Cortex of kidney (tissue), 1 donor: ENCODE measurements around the gene DPY19L2.
A peak's percentile ranks its signal among the peaks of the same experiment; 100 is the strongest.
"Not testable (repeated sequence)": the region's sequence is repeated elsewhere in the genome, so short reads cannot be mapped to it uniquely, and the experiment has no call there.

Experiments
- DNase-seq: peaks from one replicate; lab custom pipeline; 2025; lab: John Stamatoyannopoulos, UW

DPY19L2 gene

DNA sequence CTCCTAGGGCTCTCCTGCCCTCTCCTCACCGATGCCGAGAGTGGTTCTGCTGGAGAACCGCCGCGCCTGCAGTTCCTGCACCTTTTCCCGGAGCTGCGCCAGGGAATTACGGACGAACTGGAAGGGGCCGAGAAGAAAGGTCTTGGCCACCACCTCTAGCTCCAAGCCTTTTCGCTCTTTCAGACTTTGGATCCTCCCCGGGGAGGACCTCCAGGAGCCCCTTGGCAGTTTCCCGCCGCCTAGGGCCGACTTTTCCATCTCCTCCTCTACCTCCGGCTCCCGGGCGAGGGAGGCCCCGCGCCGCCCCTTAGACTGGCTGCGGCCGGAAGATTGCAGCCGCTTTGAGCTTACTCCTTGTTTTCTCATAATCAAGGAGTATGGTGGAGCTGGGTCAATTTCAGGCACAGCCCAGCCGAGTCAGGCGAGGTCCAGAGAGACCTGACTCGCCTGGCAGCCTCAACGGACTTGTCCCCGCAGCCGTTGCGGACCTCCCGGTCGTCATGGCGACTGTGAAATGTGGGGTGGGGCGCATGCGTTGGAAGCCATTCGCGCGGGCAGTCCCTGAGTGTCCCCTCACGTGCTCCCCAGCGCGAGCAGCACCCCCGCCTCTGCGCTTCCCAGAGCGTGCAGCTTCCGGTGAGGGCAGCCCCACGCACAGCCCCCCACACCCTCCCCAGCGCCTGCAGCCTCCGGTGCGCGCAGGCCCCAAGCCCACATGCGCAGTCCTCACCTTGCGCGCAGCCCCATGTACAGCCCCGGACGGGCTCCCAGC is at the start of gene DPY19L2:
TSS of gene DPY19L2 (minus strand) at position 466 of the 772 bp plus-strand sequence. CDS start at position 366, 100 bp downstream.
- peak; percentile 56 for DNase-seq

DNA sequence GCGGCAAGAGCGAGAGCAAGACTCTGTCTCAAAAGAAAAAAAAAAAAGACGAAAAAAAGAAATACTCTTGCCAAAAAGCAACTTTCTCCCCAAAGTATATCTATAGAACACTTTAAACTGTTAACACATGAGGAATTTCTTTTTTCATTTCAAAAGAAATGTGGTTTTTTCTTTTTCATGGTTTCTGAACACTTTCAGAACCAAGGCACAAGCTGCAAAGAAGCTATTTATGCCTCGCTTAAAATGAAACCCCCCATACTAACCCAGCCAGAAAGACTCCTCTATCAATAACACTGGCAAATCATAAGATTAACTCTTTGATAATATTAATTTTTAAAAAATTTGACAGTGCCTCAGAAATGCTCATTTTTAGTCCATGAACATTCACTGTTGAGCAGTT is 48.6 kb upstream of the DPY19L2 start:
- DNase-seq = not testable (repeated sequence)

DNA sequence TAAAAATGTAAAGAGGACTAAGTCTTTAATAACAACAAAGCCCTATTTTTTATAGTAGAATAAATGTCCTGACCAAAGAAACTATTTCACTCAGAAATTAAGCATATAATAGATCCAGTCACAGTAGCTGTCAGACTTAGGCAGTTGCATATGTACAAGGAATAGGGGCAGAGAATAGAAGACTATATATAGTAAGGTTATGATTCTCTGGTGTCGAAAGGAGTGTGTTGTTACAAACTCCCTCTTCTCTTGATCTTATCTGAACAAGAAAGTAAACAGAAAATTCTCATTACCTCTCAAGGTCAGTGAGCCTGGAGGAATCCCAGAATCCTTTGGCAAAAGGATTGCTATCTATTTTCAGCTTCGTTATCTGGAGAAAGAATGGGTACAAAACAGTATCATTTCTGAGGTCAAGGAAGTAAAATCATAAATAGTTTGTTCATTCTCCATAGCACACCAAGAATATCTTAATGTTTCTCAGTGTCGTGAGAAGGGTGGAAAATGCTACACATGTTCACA is 46.9 kb upstream of the DPY19L2 start:
- DNase-seq = not testable (repeated sequence)

DNA sequence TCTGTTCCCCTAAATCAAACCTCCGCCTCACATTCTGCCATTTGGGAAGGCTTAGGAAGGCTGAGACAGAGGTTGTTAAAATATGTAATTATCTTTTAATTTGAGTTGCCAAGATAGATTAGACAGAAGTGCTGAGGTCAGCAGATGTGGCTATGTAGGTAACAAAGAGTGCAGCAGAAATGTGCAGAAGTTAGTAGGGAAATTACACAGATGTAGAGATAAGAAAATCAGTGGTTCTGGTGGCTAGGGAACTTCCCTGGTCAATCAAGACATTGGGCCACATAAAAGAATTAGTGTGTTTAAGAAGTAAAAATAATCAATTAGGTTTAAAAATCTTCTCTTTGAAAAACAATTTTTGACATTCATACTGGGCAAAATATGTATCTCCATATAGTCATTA is 46.1 kb upstream of the DPY19L2 start:
- DNase-seq = not testable (repeated sequence)

DNA sequence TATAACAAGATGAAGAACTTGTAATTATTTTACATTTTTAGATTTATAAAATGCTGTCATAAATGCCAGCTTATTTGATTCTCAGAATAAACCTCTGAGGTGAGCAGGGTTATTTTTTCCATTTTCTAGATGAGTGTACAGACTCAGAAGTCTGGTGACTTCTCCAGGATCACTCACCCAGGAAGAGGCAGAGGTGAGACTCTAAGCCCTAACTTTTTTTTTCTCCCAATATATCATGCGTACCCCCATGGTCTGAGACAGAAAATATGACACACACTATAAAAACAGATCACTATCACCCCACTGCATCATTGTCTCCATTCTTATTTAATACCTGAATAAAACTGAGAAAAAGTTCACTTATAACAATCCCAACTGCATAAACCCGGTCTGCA is 45.4 kb upstream of the DPY19L2 start:
- DNase-seq = not testable (repeated sequence)

DNA sequence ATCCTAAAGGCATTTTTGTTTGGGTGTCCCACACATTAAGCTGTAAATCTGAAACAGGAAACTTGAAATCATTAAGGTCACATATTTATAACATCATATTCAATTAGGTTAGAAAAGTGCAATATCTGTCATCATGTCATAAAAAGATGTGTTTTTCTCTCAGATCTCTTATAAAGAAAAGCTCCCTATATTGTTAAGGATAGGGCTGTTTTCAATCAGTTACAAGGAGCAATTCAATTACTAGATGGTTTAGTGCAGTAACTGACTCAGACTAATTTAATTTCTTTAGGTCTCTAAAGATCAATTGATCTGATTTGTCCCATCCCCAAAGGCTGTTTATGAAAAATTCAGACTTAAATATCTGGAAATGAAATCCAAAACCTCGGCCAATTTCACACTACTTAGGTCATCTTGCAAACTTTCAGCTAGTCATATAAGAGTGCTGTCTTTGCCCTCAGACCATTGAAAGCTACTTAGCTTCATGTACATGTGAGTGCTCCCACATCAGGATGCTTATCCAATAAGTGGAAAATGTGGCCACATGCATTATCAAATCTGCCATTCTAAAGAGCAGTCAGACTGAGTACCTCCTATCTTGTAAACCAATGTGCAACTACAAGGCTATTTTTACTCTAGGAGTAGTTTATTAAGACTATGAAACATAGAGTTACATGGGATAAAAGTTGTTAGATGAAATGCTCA is 44.8 kb upstream of the DPY19L2 start:
- not testable (repeated sequence) for DNase-seq

DNA sequence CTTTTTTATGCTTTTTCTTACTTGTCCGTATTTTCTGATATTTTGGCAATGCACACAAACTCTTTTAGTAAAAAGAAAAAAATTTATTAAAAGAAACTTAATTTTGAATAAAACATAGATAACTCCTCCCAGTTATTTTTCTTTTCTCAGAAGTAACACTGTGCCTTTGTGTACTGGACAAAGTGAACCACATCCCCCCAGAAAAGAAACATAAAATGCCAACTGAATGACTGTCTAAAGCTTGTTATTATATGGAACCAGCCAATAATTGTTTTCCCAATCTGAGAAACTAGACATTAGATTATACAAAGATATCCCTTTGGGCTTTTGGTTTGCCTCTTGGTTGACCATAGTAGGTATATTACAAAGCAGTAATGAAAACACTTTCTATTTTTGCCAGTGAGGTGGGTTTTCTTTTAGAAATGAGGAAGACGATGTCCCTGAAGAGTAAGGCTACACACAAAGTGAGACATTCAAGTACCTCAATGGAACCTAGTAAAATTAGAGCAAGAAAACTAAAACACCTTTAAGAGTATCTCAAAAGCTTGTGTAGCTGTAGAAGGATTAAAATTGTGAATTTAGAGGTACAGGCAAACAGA is 44.2 kb upstream of the DPY19L2 start:
- DNase-seq = not testable (repeated sequence)

DNA sequence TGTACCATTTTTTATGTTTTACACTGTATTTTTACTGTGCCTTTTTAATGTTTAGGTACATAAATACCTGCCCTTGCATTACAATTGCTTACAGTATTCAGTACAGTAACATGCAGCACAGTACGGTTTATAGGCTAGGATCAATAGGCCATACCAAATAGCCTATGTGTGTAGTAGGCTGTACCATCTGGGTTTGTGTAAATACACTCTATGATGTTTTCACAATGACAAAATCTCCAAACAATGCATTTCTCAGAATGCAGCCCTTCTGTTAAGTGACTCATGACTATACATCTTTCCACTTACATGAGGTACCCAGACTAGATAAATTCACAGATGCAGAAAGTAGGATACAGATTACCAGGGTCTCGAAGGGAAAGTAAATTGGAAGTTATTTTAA is 43.0 kb upstream of the DPY19L2 start:
- not testable (repeated sequence) for DNase-seq

DNA sequence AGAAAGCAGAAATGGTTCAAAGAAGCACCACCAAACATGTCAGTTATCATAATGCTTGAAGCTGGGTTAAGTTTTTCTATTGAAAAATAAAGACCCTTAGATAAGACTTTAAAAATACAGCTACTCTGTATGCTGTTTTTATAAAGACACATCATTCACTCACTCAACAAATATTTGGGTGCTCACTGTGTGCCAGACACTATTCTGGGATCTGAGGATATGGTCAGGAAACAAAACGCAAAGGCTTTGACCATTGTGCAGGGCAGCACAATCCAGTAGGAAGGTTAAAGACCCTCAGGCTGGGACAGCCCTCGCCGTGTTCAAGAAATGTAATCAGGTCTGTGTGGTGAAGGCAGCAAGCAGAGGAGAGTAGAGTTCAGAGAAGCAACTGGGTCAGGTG is 38.0 kb upstream of the DPY19L2 start:
- DNase-seq = no peak

DNA sequence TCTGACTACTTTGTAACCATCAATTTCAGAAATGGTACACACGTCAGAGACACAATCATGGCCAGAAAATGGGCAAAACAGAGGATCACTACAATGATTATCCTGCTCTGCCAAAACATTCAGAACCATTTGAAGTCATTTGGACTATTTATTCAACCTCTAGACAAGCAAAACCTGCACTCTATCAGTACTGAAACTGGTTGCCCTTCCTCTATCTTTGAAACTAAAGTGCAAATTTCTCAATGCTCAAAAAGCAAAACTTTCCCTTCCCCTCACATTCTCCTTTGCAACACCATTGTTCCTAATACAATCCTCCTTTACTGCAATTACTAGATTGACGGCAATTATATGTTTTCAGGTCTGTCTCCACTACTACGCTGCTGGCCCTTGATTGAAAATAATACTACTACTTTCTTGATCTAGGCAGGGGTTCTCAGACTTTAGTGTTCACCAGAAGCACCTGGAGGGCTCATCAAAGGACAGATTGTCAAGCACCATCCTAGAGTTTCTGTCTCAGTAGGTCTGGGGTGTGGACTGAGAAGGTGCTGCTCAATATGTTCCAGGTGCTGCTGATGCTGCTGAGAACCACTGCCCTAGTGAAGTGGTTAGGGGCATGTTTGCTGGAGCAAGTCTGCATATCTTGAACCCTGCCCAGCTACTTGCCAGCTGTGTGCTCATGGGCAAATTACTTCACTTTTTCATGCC is 31.5 kb upstream of the DPY19L2 start:
- DNase-seq = not testable (repeated sequence)

DNA sequence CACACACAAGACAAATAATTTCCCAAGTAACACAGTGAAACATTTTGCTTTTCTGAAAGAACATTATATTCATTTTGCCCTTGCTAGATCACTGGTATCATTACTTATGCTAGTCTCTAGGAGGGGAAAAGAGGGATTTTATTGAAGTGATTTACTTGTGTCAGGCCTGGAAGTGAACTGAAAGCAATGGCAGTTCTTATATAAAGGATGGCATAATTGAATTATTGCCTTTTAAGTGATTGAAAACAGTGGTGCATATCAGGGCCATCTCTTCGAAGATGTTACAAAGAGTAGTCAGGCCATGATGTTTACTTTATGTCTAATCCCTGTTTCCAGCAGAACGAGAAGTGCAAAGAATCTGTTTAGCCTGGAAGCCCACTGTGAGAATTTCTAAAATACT is 30.7 kb upstream of the DPY19L2 start:
- DNase-seq = not testable (repeated sequence)

DNA sequence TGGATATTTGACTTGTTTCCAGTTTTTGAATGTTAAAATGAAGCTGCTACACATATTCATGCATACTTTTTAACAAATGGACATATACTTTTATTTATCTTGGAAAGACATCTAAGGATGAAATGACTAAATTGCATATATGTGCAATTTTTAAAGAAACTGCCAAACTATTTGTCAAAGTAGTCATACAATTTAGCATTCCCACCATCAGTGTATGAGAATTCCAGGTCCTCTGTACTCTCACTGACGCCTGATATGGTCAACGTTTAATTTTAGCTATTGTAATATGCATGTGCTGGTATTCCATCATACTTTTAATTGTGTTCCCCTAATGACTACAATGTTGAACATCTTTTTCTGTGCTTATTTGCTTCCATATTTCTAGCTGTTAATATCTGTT is 22.5 kb upstream of the DPY19L2 start:
- DNase-seq = not testable (repeated sequence)

DNA sequence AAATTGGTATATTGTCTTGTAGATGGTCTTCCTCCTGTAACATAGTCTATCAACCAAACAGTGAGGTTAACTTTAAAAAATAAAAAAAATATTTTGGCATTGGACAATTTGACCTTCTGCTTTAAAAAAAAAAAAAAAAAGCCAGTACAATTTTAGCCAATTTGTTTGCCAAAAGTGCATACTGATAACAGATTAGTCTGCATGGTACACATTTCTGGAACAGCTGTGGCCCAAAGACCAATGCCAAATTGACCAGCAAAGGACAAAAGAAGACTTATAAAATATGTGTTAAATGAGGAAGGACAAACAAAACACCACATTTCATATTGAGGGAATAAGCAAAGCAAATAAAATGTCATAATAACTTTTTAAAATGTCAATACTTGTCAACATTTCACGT is 20.8 kb upstream of the DPY19L2 start:
- not testable (repeated sequence) for DNase-seq

DNA sequence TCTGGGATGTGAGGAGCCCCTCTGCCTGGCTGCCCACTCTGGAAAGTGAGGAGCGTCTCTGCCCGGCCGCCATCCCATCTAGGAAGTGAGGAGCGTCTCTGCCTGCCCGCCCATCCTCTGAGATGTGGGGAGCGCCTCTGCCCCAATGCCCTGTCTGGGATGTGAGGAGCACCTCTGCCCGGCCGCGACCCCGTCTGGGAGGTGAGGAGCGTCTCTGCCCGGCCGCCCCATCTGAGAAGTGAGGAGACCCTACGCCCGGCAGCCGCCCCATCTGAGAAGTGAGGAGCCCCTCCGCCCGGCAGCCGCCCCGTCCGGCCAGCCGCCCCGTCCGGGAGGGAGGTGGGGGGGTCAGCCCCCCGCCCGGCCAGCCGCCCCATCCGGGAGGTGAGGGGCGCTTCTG is 18.3 kb upstream of the DPY19L2 start:
- not testable (repeated sequence) for DNase-seq

DNA sequence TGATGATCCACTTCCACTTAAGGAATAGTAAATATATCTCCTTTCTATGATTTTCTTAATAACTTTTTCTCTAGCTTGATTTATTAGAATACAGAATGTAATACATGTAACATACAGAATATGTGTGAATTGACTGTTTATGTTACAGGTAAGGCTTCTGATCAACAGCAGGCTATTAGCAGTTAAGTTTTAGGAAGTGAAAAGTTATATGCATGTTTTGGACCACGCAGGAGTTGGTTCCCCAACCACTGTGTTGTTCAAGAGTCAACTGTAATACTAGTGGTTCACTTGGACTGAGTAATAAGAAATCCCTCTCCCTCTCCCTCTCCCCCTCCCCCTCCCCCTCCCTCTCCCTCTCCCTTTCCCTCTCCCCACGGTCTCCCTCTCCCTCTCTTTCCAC is 17.5 kb upstream of the DPY19L2 start:
- DNase-seq = not testable (repeated sequence)

DNA sequence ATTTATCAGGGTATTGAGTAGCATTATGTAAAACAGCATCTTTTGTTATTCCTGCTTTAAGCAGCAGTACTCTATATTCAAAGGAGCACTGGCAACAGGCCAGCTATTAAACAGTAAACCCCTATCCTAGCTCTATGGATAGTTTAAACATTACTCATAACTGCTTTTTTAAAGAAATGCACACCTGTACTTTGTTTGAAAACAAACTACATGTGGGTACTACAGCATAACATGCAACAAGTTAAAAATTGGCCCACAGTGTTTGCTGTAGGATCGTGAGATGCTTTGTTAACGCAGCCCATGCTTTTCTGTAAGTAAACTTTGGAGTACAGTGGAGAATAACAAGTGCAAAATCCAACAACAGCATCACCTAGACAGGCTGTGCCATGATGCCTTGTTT is 14.3 kb upstream of the DPY19L2 start:
- DNase-seq = not testable (repeated sequence)

DNA sequence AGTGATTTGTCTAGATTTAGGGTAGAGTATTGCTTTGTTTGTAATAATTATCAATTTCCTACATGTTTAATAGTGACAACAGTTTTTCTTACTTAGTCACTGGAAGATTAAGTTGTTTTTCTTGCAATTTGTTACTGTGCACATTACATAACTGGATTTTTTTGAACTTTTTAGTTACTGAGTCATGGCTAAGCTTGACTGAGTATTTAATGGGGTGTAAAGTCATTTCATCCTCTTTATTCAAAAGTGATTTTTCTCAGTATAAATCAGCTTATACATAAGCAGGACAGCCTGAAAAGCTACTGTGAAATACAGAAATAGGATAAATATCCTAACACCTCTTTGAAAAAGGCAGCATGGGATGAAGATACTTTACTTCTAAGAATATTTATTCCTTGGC is 12.5 kb upstream of the DPY19L2 start:
- DNase-seq = not testable (repeated sequence)

DNA sequence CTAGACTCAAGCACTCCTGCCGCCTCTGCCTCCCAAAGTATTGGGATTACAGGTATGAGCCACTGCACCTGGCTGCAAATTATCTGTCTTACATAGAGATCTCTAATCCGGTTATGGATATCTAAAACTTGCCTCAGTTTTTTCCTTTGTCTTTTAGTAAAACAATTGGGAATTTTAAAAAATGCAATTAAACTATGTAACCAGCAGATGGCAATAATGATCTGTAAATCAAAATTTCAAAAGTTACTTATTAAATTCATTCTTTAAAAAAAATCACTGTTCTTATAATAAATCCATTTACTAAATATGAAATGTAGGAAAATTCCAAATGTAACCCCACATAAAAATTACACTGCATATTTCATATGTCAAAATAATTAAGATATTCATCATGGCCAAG is 4.3 kb upstream of the DPY19L2 start:
- DNase-seq = not testable (repeated sequence)

DNA sequence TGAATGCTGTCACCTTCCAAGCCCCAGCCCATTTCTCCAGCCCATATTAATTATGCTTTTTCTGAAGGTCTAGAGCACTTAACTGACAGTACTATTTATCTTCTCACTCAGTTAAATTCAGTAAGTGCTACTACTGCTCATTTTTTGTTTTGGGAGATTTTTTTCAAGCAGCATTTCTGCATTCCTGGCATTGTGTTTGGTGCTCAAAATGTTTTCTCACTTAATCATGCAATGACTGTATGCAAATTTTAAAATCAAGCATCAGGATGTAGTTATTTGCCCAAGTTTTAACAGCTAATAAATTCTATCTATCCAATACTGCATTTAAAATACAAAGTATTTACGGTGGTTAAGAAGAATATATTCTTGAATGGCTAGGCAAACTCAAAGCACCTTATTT is 1.6 kb upstream of the DPY19L2 start:
- DNase-seq = not testable (repeated sequence)

DNA sequence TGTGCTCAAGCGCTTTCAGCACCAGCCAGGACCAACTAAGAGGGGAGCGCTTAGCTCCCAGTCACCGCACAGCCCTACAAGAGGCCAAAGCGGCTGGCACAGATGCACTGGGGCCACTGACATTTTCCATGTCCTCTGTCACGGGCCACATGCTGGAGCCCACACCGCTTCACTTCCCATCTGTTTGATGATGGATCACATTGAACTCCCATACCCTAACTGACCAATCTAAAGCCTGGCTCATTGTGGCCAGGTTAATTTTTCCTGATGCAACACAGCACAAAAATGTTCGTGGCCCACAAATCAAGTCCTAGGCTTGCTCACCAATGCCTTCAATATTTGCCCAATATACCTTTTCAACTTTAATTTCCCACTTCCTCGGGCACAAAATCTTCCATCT is 1.1 kb upstream of the DPY19L2 start:
- DNase-seq = not testable (repeated sequence)

DNA sequence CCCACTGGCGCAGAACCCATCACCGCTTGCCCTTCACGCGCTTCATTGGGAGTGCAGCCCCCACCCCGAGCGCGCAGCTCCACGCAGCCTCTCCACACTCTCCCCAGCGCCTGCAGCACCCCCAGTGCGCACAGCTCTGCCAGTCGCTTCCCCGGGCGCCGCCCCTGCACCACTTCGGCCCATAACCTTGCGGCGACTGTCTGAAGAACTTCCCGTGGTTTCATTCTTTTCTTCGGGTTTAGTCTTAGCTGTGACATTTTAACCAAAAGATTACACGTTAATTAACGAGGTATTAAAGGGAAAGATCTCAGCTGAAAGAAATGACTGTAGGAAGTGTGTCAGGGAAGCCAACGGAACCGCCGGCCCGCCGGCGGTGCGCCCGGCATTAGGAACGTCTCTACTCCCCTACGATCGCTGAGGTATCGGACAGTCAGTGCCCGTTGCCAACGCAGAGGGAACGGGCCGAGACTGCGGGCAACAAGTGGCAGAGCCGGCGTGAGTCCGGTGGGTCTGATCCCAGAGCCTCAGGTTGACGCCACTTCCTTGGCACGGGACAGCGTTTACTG is 590 bp upstream of the DPY19L2 start:
- not testable (repeated sequence) for DNase-seq

DNA sequence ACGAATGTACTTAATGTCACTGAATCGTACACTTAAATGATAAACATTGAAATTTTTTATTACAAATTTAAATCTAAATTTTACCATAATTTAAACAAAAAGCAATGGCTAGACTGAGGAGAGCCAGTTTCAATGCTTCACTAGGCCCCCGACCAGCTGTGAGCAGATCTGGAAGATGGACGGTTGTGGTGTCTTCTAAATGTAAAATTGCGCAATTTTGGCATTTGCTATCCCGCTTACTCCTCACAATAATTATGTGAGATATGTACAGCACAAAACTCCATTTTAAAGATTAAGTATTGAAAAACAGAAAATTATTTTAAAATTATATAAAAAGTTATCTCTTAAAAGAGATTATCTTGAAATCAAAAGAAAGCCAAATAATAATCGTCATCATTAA is 5.3 kb downstream of the DPY19L2 start:
- not testable (repeated sequence) for DNase-seq
